Activated T-cell treated with anti-CD3 and anti-CD28 coated beads, Interleukin-2, amount 50 U/mL, for 72 hours (primary cell): ENCODE data around the gene USO1. TPM values are rescaled to one million over a fixed set of nuclear protein-coding genes. Genes with fewer than 3 reads are reported as not detected.
"Not testable (repeated sequence)": the region's sequence is repeated elsewhere in the genome, so short reads cannot be mapped to it uniquely, and the experiment has no call there.

Experiments used
- ATAC-seq, 2 donors: fragments of 150-1000 bp; cut with Tn5 transposase; replicated peaks in 1 of 2; 2 replicates each; pipeline ENCODE4 v1.10.0; 2021; ENCODE audit warnings: moderate library complexity in 2 of 2, mild to moderate bottlenecking in 1 of 2
- DNase-seq, 2 donors: peaks; one replicate each; pipeline ENCODE4 v3.0.0; 2021 to 2022; ENCODE audit warnings: mixed read lengths in 1 of 2
- H3K27ac Mint-ChIP-seq: one replicate; pipeline ENCODE4 v1.8.0; 2022; ENCODE audit warnings: mild to moderate bottlenecking, moderate library complexity, mixed read lengths
- H3K27me3 Mint-ChIP-seq: one replicate; pipeline ENCODE4 v1.8.0; 2022; ENCODE audit warnings: low read depth, mixed read lengths
- H3K36me3 Mint-ChIP-seq, 2 donors: one replicate each; pipeline ENCODE4 v1.8.0; 2022; ENCODE audit warnings: mixed read lengths in 2 of 2, mild to moderate bottlenecking in 1 of 2; ENCODE audit not compliant: insufficient read depth in 2 of 2
- H3K4me1 Mint-ChIP-seq: one replicate; pipeline ENCODE4 v1.8.0; 2022; ENCODE audit warnings: low read depth, mixed read lengths
- H3K4me3 Mint-ChIP-seq, 2 donors: one replicate each; pipeline ENCODE4 v1.8.0; 2022; ENCODE audit warnings: mild to moderate bottlenecking in 2 of 2, mixed read lengths in 2 of 2, moderate library complexity in 2 of 2
- H3K9me3 Mint-ChIP-seq, 2 donors: one replicate each; pipeline ENCODE4 v1.8.0; 2022; ENCODE audit warnings: mixed read lengths in 2 of 2
- total RNA-seq, 2 donors: library from RNA; stranded (reverse); gene quantifications; one replicate each; pipeline ENCODE4 v1.2.3, GENCODE V29; 2022

Gene USO1, protein sequence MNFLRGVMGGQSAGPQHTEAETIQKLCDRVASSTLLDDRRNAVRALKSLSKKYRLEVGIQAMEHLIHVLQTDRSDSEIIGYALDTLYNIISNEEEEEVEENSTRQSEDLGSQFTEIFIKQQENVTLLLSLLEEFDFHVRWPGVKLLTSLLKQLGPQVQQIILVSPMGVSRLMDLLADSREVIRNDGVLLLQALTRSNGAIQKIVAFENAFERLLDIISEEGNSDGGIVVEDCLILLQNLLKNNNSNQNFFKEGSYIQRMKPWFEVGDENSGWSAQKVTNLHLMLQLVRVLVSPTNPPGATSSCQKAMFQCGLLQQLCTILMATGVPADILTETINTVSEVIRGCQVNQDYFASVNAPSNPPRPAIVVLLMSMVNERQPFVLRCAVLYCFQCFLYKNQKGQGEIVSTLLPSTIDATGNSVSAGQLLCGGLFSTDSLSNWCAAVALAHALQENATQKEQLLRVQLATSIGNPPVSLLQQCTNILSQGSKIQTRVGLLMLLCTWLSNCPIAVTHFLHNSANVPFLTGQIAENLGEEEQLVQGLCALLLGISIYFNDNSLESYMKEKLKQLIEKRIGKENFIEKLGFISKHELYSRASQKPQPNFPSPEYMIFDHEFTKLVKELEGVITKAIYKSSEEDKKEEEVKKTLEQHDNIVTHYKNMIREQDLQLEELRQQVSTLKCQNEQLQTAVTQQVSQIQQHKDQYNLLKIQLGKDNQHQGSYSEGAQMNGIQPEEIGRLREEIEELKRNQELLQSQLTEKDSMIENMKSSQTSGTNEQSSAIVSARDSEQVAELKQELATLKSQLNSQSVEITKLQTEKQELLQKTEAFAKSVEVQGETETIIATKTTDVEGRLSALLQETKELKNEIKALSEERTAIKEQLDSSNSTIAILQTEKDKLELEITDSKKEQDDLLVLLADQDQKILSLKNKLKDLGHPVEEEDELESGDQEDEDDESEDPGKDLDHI
- 10 to 100 TPM; 42.0 to 51.7 TPM for total RNA-seq

DNA sequence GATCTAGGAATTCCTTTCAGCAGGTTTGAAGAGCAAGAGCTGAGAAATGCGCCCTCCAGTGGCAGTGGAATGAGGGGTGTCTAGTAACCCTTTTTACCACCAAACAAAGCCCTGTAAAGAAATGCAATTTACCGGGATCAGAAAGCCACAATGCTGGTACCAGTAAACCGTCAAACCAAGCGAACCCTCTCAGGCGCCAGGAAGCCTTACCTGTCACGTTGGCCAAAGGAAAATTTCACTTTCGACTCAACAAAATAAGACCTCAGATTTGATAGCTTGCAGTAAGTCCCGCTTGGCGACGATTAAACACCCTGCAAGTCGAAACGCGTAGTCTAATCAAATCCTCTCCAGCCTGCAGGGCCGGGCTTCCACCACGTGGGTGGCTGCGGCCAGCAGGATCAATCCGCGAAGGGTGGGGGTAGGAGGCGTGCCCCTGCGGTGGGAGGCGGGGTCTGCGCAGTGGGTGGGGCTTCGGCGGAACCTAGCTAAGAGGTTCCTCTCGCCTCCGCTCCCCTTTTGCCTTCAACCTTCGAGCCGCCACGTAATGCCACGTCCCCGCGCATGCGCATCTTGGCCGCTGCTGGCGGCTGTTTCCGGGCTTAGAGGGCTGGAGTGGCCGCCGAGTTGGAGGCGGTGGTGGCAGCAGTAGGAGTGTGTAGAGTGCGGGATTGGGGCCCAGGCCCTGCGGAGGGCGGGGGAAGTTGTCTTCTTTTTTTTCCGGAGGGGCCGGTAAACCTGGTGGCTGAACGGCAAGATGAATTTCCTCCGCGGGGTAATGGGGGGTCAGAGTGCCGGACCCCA lies at the start of gene USO1:
TSS of gene USO1 (plus strand) at position 512 of the 801 bp plus-strand sequence. CDS start at position 755, 243 bp downstream.
- Mint-ChIP-seq H3K36me3 (peaks cover 7 to 9% of the 10 kb centered on the region in 2 donors), H3K4me1 (peaks cover 59% of the 10 kb centered on the region), H3K27ac (peak within 1 kb of the TSS; percentile 98), H3K9me3 (no peaks in the 10 kb centered on the region), H3K27me3 (no peaks in the 10 kb centered on the region), H3K4me3 (peak within 1 kb of the TSS; percentile 78 to 99)
- DNase-seq (peak; percentile 99 to 100), ATAC-seq (peak; percentile 90 to 92)

DNA sequence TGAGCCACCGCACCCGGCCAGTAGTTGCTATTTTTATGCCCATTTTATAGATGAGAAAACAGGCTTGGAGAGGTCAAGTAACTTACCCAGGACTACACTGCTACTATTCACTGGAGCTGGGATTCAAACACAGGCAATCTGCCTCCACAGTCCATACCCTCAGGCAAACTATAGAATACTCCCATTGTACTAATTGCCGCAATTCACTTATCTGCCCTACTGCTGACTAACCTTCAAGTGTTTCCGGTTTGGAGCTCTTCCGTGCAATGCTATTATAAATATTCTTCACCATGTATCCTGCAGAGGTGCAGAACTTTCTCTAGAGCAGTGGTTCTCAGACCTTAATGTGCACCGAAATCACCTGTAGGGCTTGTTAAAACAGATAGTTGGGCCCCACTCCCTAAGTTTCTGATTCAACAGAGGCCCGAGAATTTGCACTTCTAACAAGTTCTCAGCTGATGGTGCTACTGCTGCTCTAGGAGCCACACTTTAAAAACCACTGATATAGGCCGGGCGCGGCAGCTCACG lies 49.3 kb upstream of the USO1 start:
- H3K27ac Mint-ChIP-seq: peak overlapping the region; percentile 24
- no peak for ATAC-seq

DNA sequence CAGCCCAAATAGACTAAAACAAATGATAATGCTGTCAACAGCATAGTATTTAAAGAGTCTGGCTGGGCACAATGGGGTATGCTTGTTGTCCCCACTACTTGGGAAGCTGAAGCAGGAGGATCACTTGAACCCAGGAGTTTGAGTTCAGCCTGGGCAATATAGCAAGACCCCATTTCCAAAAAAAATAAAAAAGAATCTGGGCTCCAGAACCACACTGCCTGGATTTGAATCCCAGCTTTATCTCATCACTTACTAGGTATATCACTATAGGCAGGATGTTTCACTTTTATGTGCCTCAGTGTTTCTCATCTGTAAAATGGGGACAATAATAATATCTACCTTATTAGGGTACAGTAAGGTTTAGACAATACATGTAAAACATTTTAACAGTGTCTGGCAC lies 45.9 kb upstream of the USO1 start:
- Mint-ChIP-seq H3K9me3 (no peaks in the 10 kb centered on the region), H3K4me3 (no peak overlapping the region), H3K27me3 (no peaks in the 10 kb centered on the region), H3K27ac (no peak overlapping the region), H3K4me1 (peaks cover 25% of the 10 kb centered on the region), H3K36me3 (no peaks in the 10 kb centered on the region)
- no peak for DNase-seq
- ATAC-seq: no peak

More for the DNA sequence above, 49.3 kb upstream of the USO1 start:
- Mint-ChIP-seq H3K9me3 (no peaks in the 10 kb centered on the region), H3K4me1 (peaks cover 25% of the 10 kb centered on the region), H3K4me3 (no peak overlapping the region), H3K36me3 (peaks cover 12 to 14% of the 10 kb centered on the region in 2 donors), H3K27me3 (no peaks in the 10 kb centered on the region)
- no peak for DNase-seq

DNA sequence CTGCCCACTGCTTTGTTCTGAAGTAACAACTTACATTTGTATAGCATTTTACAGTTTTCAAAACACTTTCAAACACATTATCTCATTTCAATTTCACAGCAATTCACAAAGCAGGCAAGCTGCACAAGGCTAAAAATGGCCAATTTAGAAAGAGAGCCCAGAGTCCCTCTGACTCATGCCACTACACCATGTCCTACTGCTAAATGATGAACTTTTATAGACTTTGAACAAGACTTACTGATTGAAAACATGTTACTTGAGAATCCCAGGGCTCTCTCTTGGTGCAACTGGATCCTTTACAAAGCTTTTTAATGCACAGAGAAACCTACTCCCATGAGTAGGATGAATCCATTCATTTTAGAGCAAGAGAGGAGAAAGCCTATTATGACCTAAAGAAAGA lies 45.4 kb upstream of the USO1 start:
- ATAC-seq: no peak
- Mint-ChIP-seq H3K4me1 (peaks cover 27% of the 10 kb centered on the region), H3K9me3 (no peaks in the 10 kb centered on the region), H3K4me3 (no peak overlapping the region), H3K27ac (no peak overlapping the region), H3K36me3 (no peaks in the 10 kb centered on the region), H3K27me3 (no peaks in the 10 kb centered on the region)
- no peak for DNase-seq

DNA sequence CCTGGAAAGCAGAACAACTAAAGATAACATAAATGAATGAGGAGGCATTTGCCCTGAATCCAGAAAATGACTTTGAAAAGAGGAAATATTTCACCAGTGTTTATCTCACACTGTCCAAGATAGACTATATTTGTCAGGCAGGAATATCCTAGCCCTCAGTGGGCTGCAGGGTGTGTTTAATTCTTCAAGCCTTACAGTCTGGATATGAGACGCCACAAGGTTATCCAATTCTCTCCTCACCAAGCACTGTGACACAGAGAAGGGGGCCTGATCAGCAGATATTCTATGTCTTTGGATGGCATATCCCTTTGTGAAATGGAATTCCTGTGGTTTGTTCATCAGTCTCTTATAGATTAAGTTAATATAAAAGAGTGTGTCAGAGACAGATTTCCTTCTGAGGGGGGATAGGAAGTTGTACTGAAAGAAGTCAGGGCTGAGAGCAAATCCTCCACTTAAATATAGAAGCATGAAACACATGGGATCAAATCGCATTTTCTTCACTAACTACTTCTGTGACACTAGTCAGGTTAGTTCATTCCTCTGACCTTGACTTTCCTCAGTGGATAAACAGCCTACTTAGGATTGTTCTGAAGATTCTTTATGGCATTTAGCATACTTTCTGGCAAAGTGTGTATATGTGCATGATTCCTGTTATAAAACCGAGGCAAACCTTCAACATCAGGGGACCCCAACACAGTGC lies 44.4 kb upstream of the USO1 start:
- no peak for ATAC-seq
- Mint-ChIP-seq H3K27ac (no peak overlapping the region), H3K4me3 (no peak overlapping the region), H3K27me3 (no peaks in the 10 kb centered on the region), H3K36me3 (no peaks in the 10 kb centered on the region), H3K9me3 (no peaks in the 10 kb centered on the region), H3K4me1 (peaks cover 23% of the 10 kb centered on the region)
- no peak for DNase-seq

DNA sequence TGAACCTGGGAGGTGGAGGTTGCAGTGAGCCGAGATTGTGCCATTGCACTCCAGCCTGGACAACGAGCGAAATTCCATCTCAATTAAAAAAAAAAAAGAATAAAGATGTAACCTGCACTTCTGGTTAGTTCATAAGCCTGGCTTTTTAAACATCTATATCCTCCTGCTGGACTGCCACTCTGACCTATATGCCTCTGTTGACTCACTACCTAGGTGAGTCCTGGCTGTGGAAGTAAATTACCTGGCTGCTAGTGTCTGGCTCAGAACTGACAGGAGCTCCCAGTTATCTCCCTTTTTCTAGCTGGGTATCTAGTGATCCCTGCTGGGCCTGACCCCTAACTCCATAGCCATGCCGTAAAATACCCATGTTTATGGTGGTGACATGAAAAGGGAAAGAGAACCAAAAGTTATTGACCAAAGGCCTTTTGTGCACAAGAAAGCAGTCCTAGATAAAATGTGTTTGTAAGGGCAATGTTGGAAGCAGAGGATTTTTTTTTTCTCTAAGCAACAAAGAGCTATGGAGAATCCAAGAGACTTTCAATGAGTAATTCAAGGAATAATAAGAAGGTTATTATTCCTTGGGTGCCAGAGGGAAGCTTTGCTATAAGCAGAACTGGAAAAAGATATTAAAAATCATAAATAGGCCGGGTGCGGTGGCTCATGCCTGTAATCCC lies 40.8 kb upstream of the USO1 start:
- ATAC-seq (no peak), DNase-seq (no peak)
- no peaks in the 10 kb centered on the region for H3K9me3 Mint-ChIP-seq
- H3K4me3 Mint-ChIP-seq: peak overlapping the region in 1 of 2 donors; percentile 27
- no peaks in the 10 kb centered on the region for H3K27me3 Mint-ChIP-seq
- peaks cover 42% of the 10 kb centered on the region for H3K4me1 Mint-ChIP-seq
- H3K36me3 Mint-ChIP-seq: peaks cover 3 to 5% of the 10 kb centered on the region in 2 donors
- H3K27ac Mint-ChIP-seq: no peak overlapping the region

DNA sequence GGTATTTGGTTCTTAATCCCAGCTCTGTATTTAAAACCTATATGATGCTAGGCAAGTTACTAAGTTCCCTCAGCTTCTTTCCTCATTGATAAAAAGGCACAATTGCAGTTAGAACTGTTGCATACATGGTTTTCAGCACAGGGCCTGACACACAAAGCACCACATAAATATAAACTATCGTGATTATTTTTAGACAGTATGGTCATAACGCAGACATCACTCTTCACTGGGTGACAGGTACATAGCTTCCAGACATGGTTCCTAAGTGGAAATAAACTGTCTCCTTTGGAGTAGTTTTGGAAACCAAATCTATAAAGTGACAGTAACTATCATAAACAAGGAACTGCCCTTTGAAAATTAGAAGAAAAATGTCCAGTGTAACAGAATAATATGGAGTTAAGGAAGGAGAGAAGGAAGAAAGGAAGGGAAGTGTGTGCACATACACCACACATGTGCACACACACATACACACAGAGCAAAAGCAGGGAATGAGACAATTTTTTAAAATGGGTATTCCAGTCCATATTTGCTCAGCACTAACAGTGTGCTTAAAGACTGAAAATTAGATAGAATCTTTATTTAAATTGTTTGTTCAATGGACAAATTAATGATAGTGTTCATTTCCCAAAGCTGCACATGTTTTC lies 38.7 kb upstream of the USO1 start:
- DNase-seq: no peak
- peak overlapping the region; percentile 16 for H3K27ac Mint-ChIP-seq
- H3K27me3 Mint-ChIP-seq: no peaks in the 10 kb centered on the region
- H3K9me3 Mint-ChIP-seq: no peaks in the 10 kb centered on the region
- peak overlapping the region; percentile 0 to 69 for H3K4me3 Mint-ChIP-seq
- peaks cover 42% of the 10 kb centered on the region for H3K4me1 Mint-ChIP-seq
- no peak for ATAC-seq
- peaks cover 3 to 5% of the 10 kb centered on the region in 2 donors for H3K36me3 Mint-ChIP-seq

DNA sequence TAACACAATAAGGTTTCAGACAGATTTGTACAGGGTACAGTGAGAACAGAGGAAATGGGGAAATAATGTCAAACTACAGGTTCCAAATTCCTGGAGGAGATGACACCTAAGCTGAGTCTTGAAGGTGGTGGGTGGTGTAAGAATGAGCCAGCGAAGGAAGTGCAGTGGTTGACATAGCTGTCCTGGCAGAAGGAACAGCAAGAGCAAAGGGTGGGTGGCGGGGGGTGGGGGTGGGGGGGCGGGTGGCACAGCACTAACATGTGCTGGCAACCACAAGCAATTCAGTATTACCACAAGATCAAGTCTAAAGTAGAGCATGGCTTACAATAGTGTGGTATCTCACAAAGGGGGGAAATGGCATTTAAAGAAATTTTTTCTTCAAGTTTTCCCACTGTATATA lies 38.0 kb upstream of the USO1 start:
- Mint-ChIP-seq H3K4me1 (peaks cover 42% of the 10 kb centered on the region), H3K9me3 (no peaks in the 10 kb centered on the region), H3K4me3 (peak overlapping the region; percentile 0 to 69), H3K27ac (peak overlapping the region; percentile 16), H3K27me3 (no peaks in the 10 kb centered on the region), H3K36me3 (peaks cover 3 to 5% of the 10 kb centered on the region in 2 donors)
- DNase-seq (peak; percentile 27 to 32), ATAC-seq (peak; percentile 66 to 83)

DNA sequence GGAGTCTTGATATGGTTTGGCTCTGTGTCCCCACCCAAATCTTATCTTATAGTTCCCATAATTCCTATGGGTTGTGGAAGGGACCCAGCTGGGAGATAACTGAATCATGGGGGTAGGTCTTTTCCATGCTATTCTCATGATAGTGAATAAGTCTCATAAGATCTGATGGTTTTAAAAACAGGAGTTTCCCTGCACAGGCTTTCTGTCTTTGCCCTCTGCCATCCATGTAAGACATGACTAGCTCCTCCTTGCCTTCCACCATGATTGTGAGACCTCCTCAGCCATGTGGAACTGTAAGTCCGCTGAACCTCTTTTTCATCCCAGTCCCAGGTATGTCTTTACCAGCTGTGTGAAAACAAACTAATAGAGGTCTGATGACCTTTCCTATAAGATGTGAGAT lies 37.3 kb upstream of the USO1 start:
- not testable (repeated sequence) for H3K36me3 Mint-ChIP-seq, DNase-seq, H3K9me3 Mint-ChIP-seq, ATAC-seq, H3K27ac Mint-ChIP-seq, H3K4me3 Mint-ChIP-seq, H3K27me3 Mint-ChIP-seq
- H3K4me1 Mint-ChIP-seq: peaks cover 37% of the 10 kb centered on the region

DNA sequence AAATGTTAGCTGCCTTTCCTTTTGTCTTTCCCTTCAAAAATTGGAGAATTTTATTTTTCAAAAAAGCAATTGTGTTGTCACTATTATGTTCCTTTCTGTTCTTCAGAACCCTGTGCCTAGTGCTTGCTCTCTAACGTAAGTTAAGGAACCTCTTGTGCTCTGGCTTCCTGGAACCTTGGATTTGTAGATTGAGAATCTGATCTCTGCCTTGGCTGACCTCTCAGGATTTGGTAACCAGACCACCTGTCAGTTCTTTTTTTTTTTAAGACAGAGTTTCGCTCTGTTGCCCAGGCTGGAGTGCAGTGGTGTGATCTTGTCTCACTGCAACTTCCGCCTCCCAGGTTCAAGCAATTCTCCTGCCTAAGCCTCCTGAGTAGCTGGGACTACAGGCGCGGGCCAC lies 32.3 kb upstream of the USO1 start:
- ATAC-seq, H3K4me3 Mint-ChIP-seq, H3K27ac Mint-ChIP-seq, H3K27me3 Mint-ChIP-seq, DNase-seq, H3K9me3 Mint-ChIP-seq, H3K36me3 Mint-ChIP-seq: not testable (repeated sequence)
- peaks cover 26% of the 10 kb centered on the region for H3K4me1 Mint-ChIP-seq

DNA sequence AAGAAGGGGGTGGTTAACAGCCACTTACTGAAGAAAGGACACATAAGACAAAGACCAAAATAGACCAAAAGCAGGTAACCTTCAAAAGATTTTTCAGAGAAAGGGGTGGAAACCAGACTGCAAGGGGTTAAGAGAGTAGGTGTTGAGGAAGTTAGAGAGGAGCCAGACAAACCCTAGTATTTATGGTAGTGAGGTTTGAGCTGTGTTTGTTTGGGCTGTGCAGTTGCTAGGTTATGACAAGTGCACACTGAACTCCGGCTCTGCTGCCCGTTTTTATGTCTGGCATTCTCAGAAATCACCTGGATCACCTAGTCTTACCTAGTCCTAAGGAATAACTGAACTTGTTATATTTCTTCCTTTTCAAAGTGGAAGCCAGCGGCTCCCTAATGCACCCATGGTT lies 28.3 kb upstream of the USO1 start:
- H3K36me3 Mint-ChIP-seq: peaks cover 0 to 4% of the 10 kb centered on the region in 2 donors
- peak; percentile 62 to 71 for ATAC-seq
- DNase-seq: peak in 1 of 2 donors; percentile 12
- no peaks in the 10 kb centered on the region for H3K27me3 Mint-ChIP-seq
- peak overlapping the region; percentile 83 for H3K27ac Mint-ChIP-seq
- H3K4me3 Mint-ChIP-seq: no peak overlapping the region
- H3K9me3 Mint-ChIP-seq: peaks cover 0 to 2% of the 10 kb centered on the region in 2 donors
- peaks cover 42% of the 10 kb centered on the region for H3K4me1 Mint-ChIP-seq
